HEK293 (cell line): ENCODE results near the gene CADM3.

Source experiments
- CTCF ChIP-seq: fragments of 450-650 bp; formaldehyde crosslinking; IDR thresholded peaks from 2 replicates; pipeline ENCODE4 v1.5.1; 2016; ENCODE audit warnings: missing biosample characterization, missing genetic modification characterization
- HOXA7 ChIP-seq: sonication (generic); formaldehyde crosslinking; IDR thresholded peaks from 2 replicates; pipeline ENCODE4 v1.8.1; 2022; ENCODE audit warnings: missing genetic modification reagents, borderline replicate concordance
- RBAK ChIP-seq: fragments of 450-650 bp; formaldehyde crosslinking; IDR thresholded peaks from 2 replicates; pipeline ENCODE4 v1.5.1; 2016; ENCODE audit warnings: missing biosample characterization, missing genetic modification characterization
- REST ChIP-seq: fragments of 450-650 bp; formaldehyde crosslinking; IDR thresholded peaks from 2 replicates; pipeline ENCODE4 v1.5.1; 2016; ENCODE audit warnings: missing biosample characterization, missing genetic modification characterization
- ZNF138 ChIP-seq: fragments of 450-650 bp; formaldehyde crosslinking; IDR thresholded peaks from 2 replicates; pipeline ENCODE4 v1.5.1; 2016; ENCODE audit warnings: missing biosample characterization, missing genetic modification characterization, borderline replicate concordance
- ZNF26 ChIP-seq: fragments of 450-650 bp; formaldehyde crosslinking; IDR thresholded peaks from 2 replicates; pipeline ENCODE4 v1.5.1; 2016; ENCODE audit warnings: missing biosample characterization, missing genetic modification characterization
- ZNF548 ChIP-seq: fragments of 450-650 bp; formaldehyde crosslinking; IDR thresholded peaks from 2 replicates; pipeline ENCODE4 v1.5.1; 2016; ENCODE audit warnings: missing biosample characterization, missing genetic modification characterization

- TF ChIP-seq CTCF (tag by site-specific recombination), result no peak
- TF ChIP-seq ZNF138 (tag by site-specific recombination), result no peak
- TF ChIP-seq ZNF26 (tag by site-specific recombination), result no peak
- no peak for TF ChIP-seq HOXA7 (CRISPR knock-in tag)
- TF ChIP-seq RBAK (tag by site-specific recombination), result no peak
- no peak for TF ChIP-seq REST
- no peak for TF ChIP-seq ZNF548 (tag by site-specific recombination)
Observed at GRCh38 chr1:159205225-159205624, 33.8 kb downstream of the CADM3 start.
